ENCODE results near the gene GRIA1.

DNA sequence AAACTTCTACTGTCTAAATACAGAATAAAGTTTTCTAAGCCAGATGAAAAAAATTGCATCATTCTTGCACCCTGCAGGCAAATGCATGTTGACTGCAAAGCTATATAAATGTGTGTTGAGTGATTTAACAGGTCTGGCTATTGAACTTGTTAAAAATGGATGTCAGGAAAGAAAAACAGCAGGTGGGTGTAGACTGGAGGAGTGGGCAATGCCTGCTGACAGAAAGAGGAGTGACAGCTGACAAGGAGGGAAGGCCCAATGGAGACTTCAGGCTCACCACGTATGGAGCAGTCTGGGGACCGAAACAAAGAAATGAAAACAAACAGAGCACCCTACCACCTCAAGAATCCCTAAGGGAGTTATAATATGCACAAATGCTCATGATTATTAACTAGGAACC lies 127.8 kb downstream of the GRIA1 start:
- TF ChIP-seq, protein P1, sequence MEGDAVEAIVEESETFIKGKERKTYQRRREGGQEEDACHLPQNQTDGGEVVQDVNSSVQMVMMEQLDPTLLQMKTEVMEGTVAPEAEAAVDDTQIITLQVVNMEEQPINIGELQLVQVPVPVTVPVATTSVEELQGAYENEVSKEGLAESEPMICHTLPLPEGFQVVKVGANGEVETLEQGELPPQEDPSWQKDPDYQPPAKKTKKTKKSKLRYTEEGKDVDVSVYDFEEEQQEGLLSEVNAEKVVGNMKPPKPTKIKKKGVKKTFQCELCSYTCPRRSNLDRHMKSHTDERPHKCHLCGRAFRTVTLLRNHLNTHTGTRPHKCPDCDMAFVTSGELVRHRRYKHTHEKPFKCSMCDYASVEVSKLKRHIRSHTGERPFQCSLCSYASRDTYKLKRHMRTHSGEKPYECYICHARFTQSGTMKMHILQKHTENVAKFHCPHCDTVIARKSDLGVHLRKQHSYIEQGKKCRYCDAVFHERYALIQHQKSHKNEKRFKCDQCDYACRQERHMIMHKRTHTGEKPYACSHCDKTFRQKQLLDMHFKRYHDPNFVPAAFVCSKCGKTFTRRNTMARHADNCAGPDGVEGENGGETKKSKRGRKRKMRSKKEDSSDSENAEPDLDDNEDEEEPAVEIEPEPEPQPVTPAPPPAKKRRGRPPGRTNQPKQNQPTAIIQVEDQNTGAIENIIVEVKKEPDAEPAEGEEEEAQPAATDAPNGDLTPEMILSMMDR (IDR thresholded peaks at IDR 0.05) = no peak
- no peak for TF ChIP-seq POLR2AphosphoS5 (IDR thresholded peaks at IDR 0.05)
- no peak for TF ChIP-seq POLR2A (IDR thresholded peaks at IDR 0.05)

Measured in breast epithelium (tissue), 3 donors.